Prostate gland (tissue), 2 donors: ENCODE results near the gene IGF2. TPM values are rescaled to one million over a fixed set of nuclear protein-coding genes. Genes with fewer than 3 reads are reported as not detected.

Experiments used
- DNase-seq: peaks from one replicate; pipeline ENCODE4 v3.0.0-alpha.2; 2019; ENCODE audit warnings: low spot score
- H3K27ac ChIP-seq, 2 donors: fragments of 200-600 bp; sonication (generic); 2 replicates each; pipeline ENCODE4 v1.5.1; 2017 to 2019
- H3K27me3 ChIP-seq: fragments of 200-600 bp; sonication (generic); replicated peaks from 2 replicates; pipeline ENCODE4 v1.5.1; 2019; ENCODE audit not compliant: insufficient read depth
- H3K36me3 ChIP-seq, 2 donors: fragments of 200-600 bp; sonication (generic); 1 replicate in 1 of 2; 2 replicates in 1 of 2; pipeline versions ENCODE4 v1.5.1 to v1.8.1; 2017 to 2019
- H3K4me1 ChIP-seq: fragments of 200-600 bp; sonication (generic); replicated peaks from 2 replicates; pipeline ENCODE4 v1.5.1; 2019
- H3K4me3 ChIP-seq, 2 donors: fragments of 200-600 bp; sonication (generic); 2 replicates each; pipeline ENCODE4 v1.5.1; 2017 to 2019
- H3K9me3 ChIP-seq: fragments of 200-600 bp; sonication (generic); 2 replicates; pipeline ENCODE4 v1.5.1; 2017
- POLR2A ChIP-seq: fragments of 450-650 bp; IDR thresholded peaks from one replicate; pipeline ENCODE4 v1.6.1; 2016; ENCODE audit warnings: antibody characterized with exemption, mild to moderate bottlenecking
- POLR2AphosphoS5 ChIP-seq: sonication (generic); formaldehyde crosslinking; IDR thresholded peaks from one replicate; pipeline ENCODE4 v1.6.1; 2017; ENCODE audit warnings: antibody characterized with exemption
- WGBS: methylation state at CpG from one replicate; pipeline ENCODE4 v1.1.5; 2018; 5-methylcytosine and 5-hydroxymethylcytosine counted together
- intact Hi-C: fragments of 100-400 bp; cut with DNase I; formaldehyde crosslinking; loops from one replicate; pipeline ENCODE4 v1.14.2; 2022
- total RNA-seq, 2 donors: library from RNA; depleted of rRNA; stranded (reverse); fragments of >200 nt; gene quantifications; one replicate each; pipeline ENCODE4 v1.1.0, GENCODE V29; 2016
- TF ChIP-seq, protein P1 (sequence below), 4 experiments: fragments of 200-600 bp in 2 of 4; fragments of 450-650 bp in 2 of 4; sonication (generic) in 2 of 4; IDR thresholded peaks; 1 replicate in 3 of 4; 2 replicates in 1 of 4; pipeline ENCODE4 v1.5.1; 2016 to 2019; ENCODE audit warnings: antibody characterized with exemption in 4 of 4, mild to moderate bottlenecking in 2 of 4, moderate library complexity in 2 of 4

Gene IGF2
- total RNA-seq, 2 donors from 2014 or later: 4.1 to 80.7 TPM

DNA sequence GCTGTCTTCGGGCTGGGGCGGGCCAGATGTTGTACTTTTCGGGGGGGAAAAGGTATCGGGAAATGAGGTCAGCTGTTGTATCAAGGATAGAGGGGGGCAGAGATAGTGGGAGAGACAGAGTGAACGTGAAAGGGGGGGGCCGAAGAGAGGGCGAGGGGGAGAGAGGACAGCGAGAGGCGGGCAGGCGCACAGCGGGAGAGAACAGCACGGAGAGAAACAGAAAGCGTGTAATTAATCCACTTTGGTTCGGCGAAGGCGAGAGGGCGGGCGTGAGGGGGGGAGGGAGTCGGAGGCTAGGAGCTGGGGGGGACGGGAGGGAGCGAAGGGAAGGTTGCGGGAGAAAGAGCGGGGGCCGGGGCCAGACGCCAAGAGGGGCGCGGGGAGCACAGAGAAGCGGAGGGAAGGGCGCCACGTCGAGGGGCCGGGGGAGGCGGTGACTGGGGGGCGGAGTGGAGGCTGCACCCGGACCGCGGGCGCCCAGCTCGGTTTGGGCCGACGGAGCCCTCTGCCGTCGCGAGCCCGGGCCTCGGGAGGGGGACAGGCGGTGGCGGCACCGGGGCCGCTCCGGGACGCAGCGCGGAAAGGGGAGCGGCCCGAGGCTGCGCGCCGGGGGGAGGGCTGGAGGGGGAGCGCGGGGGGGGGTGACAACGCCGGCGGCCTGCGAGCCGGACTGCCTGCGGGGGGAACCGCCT lies 612 bp downstream of the IGF2 start:
- intact Hi-C loops: no loop called here
- Histone ChIP-seq H3K27me3 (peaks cover 25% of the 10 kb centered on the region), H3K4me1 (peaks cover 6% of the 10 kb centered on the region), H3K9me3 (no peaks in the 10 kb centered on the region), H3K36me3 (no peaks in the 10 kb centered on the region), H3K4me3 (peak overlapping the region; percentile 12 to 22), H3K27ac (no peak overlapping the region)
- TF ChIP-seq POLR2A: no peak
- TF ChIP-seq, protein P1, sequence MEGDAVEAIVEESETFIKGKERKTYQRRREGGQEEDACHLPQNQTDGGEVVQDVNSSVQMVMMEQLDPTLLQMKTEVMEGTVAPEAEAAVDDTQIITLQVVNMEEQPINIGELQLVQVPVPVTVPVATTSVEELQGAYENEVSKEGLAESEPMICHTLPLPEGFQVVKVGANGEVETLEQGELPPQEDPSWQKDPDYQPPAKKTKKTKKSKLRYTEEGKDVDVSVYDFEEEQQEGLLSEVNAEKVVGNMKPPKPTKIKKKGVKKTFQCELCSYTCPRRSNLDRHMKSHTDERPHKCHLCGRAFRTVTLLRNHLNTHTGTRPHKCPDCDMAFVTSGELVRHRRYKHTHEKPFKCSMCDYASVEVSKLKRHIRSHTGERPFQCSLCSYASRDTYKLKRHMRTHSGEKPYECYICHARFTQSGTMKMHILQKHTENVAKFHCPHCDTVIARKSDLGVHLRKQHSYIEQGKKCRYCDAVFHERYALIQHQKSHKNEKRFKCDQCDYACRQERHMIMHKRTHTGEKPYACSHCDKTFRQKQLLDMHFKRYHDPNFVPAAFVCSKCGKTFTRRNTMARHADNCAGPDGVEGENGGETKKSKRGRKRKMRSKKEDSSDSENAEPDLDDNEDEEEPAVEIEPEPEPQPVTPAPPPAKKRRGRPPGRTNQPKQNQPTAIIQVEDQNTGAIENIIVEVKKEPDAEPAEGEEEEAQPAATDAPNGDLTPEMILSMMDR (IDR thresholded peaks at IDR 0.05): no peak
- TF ChIP-seq POLR2AphosphoS5: no peak
- DNase-seq: no peak
- 1% methylated on average over 49 of the region's 68 CpGs for WGBS

DNA sequence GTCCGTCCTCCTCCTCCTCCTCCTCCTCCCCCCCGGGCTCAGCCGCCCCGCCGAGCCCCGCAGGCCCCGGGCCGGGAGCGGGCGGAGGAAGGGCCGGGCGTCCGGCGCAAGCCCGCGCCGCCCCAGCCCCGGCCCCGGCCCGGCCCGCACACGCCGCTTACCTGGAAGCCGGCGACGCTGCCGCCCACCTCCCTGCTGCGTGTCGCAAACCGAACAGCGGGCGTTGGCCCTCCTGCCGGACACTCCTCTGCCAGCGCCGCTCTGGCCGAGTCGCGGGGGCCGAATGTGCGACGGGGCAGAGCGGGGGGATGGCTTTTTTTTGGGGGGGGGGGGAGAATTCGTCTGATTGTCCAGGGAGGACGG lies 1.1 kb downstream of the IGF2 start:
- H3K27me3 ChIP-seq: peaks cover 29% of the 10 kb centered on the region
- 4% methylated on average over 14 of the region's 44 CpGs for WGBS
- H3K4me3 ChIP-seq: peak overlapping the region; percentile 12 to 22
- H3K9me3 ChIP-seq: no peaks in the 10 kb centered on the region
- H3K36me3 ChIP-seq: no peaks in the 10 kb centered on the region
- H3K4me1 ChIP-seq: peaks cover 6% of the 10 kb centered on the region
- DNase-seq: no peak
- TF ChIP-seq POLR2AphosphoS5 (no peak), POLR2A (no peak)
- TF ChIP-seq, protein P1 (IDR thresholded peaks at IDR 0.05): no peak
- intact Hi-C loops: no loop called here
- H3K27ac ChIP-seq: no peak overlapping the region

DNA sequence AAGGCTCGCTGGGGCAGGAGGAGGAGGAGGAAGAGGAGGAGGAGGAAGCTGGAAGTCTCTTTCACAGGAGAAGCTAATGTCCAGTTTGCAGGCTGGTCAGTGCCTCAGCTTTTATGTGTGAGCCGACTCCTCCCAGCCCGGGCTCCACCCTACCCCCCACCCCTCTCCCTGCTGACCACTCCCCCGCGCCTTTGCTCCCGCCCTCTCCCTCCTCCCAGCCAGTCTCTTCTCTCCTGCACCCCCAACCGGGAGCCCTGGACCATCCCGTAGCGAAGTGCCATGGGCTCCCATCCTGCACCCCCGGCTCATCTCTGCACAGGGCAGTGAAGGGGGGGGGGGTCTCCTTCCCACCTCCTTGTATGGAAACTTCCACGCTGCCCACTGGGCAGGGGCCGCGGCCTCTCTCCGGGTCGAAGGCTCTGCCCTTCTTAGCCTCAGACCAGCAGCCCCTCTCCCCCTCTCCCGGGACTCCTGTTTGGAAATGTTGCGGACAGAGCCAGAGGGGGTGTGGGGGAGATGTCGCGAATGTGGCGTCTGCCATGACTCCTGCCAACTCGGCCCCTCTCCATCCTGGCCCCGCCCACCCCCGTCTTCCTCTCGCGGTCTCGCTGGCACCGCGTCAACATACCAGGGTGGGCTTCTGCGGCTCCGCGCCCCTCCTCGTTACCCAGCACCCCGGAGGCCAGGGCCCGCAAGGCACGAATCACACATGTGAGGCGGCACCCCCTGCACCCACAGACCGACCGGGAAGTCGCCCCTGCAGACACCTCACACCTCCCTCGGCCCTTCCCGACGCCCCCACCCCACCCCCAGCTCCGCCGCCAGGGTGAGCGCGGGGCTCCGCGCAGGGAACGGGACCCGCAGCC lies 1.8 kb downstream of the IGF2 start:
- peaks cover 6% of the 10 kb centered on the region for H3K4me1 ChIP-seq
- no peak overlapping the region for H3K27ac ChIP-seq
- no peaks in the 10 kb centered on the region for H3K9me3 ChIP-seq
- peak; percentile 43 for DNase-seq
- H3K4me3 ChIP-seq: peak overlapping the region; percentile 12 to 22
- WGBS: 3% methylated on average over 45 of the region's 50 CpGs
- TF ChIP-seq, protein P1 (IDR thresholded peaks at IDR 0.05): no peak
- peak; percentile 48 for TF ChIP-seq POLR2AphosphoS5
- no peak for TF ChIP-seq POLR2A
- H3K27me3 ChIP-seq: peaks cover 29% of the 10 kb centered on the region
- intact Hi-C loops: no loop called here
- H3K36me3 ChIP-seq: no peaks in the 10 kb centered on the region

DNA sequence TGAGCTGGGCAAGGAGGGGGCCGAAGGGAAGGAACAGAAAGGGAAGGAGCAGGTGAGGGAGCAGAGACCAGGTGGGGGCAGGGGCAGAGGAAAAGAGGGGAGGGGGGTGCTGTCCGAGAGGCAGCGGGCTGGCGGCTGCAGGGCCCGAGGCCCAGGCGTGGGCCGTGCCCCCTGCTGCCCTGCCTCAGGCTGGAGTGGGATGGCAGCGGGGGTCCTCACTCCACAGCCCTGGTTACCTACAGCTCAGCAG lies 2.3 kb downstream of the IGF2 start:
- intact Hi-C loops: no loop called here
- TF ChIP-seq POLR2AphosphoS5: no peak
- no peak for TF ChIP-seq POLR2A
- TF ChIP-seq, protein P1 (IDR thresholded peaks at IDR 0.05): no peak
- H3K9me3 ChIP-seq: no peaks in the 10 kb centered on the region
- H3K4me3 ChIP-seq: no peak overlapping the region
- no peak for DNase-seq
- H3K27ac ChIP-seq: no peak overlapping the region
- peaks cover 29% of the 10 kb centered on the region for H3K27me3 ChIP-seq
- peaks cover 6% of the 10 kb centered on the region for H3K4me1 ChIP-seq
- no peaks in the 10 kb centered on the region for H3K36me3 ChIP-seq
- 44% methylated on average over 8 of the region's 8 CpGs for WGBS
